ENCODE results near the gene C1GALT1C1L.

DNA sequence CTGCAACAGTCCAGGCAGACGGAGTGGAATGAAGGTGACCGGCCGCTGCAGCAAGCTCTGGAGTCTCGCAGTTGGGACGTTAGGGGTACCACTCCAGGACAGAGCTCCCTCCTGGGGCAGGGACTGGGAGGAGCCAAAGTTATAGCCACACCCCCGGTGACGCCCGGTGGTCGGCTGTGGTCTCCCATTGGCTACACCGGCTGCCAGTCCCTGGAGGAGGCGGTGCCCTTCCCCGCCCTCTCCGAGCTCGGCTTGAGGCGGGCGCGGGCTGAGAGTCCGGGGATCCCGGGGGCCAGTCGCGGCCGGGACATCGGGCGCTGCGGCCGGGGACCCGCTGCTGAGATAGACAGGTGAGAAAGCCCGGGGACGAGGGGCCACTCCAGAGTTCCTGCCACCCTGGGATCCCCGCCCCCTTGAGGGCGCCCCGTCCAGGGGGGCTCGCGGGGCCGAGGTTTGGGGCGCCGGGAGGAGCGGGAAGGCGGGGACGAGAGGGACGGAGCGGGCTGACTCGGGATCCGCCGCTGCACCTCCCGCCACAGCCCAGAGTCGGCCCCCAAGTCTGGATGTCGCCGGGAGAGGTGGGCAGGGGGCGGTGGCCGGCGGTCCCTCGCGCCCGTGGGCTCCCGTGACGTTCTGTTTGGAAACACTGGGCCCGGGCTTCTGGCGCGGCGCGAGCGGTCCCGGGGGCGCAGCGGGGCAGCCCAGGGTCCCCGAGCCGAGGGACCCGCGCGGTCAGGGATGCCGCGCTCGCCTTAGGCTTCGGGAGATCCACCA, 39.0 kb downstream of the C1GALT1C1L start, which contains the start of gene PLEKHH2:
- TF ChIP-seq, protein P1, sequence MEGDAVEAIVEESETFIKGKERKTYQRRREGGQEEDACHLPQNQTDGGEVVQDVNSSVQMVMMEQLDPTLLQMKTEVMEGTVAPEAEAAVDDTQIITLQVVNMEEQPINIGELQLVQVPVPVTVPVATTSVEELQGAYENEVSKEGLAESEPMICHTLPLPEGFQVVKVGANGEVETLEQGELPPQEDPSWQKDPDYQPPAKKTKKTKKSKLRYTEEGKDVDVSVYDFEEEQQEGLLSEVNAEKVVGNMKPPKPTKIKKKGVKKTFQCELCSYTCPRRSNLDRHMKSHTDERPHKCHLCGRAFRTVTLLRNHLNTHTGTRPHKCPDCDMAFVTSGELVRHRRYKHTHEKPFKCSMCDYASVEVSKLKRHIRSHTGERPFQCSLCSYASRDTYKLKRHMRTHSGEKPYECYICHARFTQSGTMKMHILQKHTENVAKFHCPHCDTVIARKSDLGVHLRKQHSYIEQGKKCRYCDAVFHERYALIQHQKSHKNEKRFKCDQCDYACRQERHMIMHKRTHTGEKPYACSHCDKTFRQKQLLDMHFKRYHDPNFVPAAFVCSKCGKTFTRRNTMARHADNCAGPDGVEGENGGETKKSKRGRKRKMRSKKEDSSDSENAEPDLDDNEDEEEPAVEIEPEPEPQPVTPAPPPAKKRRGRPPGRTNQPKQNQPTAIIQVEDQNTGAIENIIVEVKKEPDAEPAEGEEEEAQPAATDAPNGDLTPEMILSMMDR (IDR thresholded peaks at IDR 0.05) = no peak
- TF ChIP-seq ZFX (IDR thresholded peaks at IDR 0.05; ENCODE audit: borderline replicate concordance) = no peak

Measured in 22Rv1 (cell line).